Measurements from ENCODE around the gene TAF7. TPM values are rescaled to one million over a fixed set of nuclear protein-coding genes. Genes with fewer than 3 reads are reported as not detected.

TAF7 gene
- total RNA-seq, 1 experiment from 2014 or later = 78.7 TPM

- no peaks in the 10 kb centered on the region for H3K36me3 Mint-ChIP-seq (ENCODE audit: insufficient read depth, unreplicated experiment)
- Histone ChIP-seq H3K36me3 (ENCODE audit: control insufficient read depth, insufficient read depth, low read length) (no peaks in the 10 kb centered on the region), H3K9me3 (no peaks in the 10 kb centered on the region; the same call in 1 of the 2 replicates), H3K4me1 (no peaks in the 10 kb centered on the region), H3K4me3 (ENCODE audit: low read depth, low read length) (no peak within 1 kb of the TSS), H3K27me3 (replicated peaks; ENCODE audit: control insufficient read depth, insufficient read depth, low read length) (no peaks in the 10 kb centered on the region)
- TSS peak; percentile 44 for BruUV-seq (replicated peaks)
- peak in 1 of 2 experiments; percentile 15 for DNase-seq
- peak; percentile 40 to 47 for TF ChIP-seq CTCF (IDR thresholded peaks at IDR 0.05; ENCODE audit: insufficient read depth in 1 of 2, low read depth in 1 of 2, low read length in 1 of 2, severe bottlenecking in 1 of 2, unreplicated experiment in 1 of 2)
- POLR2A ChIA-PET = no interaction called here
- peaks cover 21% of the 10 kb centered on the region for H3K9me3 Mint-ChIP-seq (ENCODE audit: unreplicated experiment)
- intact Hi-C loops (cut with micrococcal nuclease; ENCODE audit: unreplicated experiment) = loop anchor here (1.0 to 2.0 kb wide), 3 partner anchors 33 to 205 kb away; no protein-coding TSS in a partner anchor
- peak within 1 kb of the TSS; percentile 31 for H3K27ac Mint-ChIP-seq (ENCODE audit: unreplicated experiment)
- H3K4me1 Mint-ChIP-seq (ENCODE audit: low read depth, unreplicated experiment) = no peaks in the 10 kb centered on the region
- H3K27me3 Mint-ChIP-seq (ENCODE audit: insufficient read depth, unreplicated experiment) = no peaks in the 10 kb centered on the region
- peak within 1 kb of the TSS; percentile 36 for H3K4me3 Mint-ChIP-seq (ENCODE audit: unreplicated experiment)
- CTCF ChIA-PET = no interaction called here
These were observed 39.3 kb upstream of the TAF7 start, which contains the start of gene PCDHGB2 for GRCh38 chr5:141359790-141360426. Gene PCDHGB2, plus strand, starts transcription at chr5:141359994. Its CDS starts 142 bp downstream, at chr5:141360136.

- no peak overlapping the region for H3K27ac Mint-ChIP-seq (ENCODE audit: unreplicated experiment)
- no peak for DNase-seq
- intact Hi-C loops (cut with micrococcal nuclease; ENCODE audit: unreplicated experiment) = no loop called here
- Histone ChIP-seq H3K9me3 (no peaks in the 10 kb centered on the region; the same call in 1 of the 2 replicates), H3K36me3 (ENCODE audit: control insufficient read depth, insufficient read depth, low read length) (no peaks in the 10 kb centered on the region), H3K4me3 (ENCODE audit: low read depth, low read length) (no peak overlapping the region), H3K27me3 (replicated peaks; ENCODE audit: control insufficient read depth, insufficient read depth, low read length) (no peaks in the 10 kb centered on the region), H3K4me1 (no peaks in the 10 kb centered on the region)
- TF ChIP-seq CTCF (IDR thresholded peaks at IDR 0.05; ENCODE audit: insufficient read depth in 1 of 2, low read depth in 1 of 2, low read length in 1 of 2, severe bottlenecking in 1 of 2, unreplicated experiment in 1 of 2) = no peak
- no peaks in the 10 kb centered on the region for H3K4me1 Mint-ChIP-seq (ENCODE audit: low read depth, unreplicated experiment)
- POLR2A ChIA-PET = no interaction called here
- H3K9me3 Mint-ChIP-seq (ENCODE audit: unreplicated experiment) = peaks cover 10% of the 10 kb centered on the region
- H3K36me3 Mint-ChIP-seq (ENCODE audit: insufficient read depth, unreplicated experiment) = no peaks in the 10 kb centered on the region
- H3K27me3 Mint-ChIP-seq (ENCODE audit: insufficient read depth, unreplicated experiment) = no peaks in the 10 kb centered on the region
- H3K4me3 Mint-ChIP-seq (ENCODE audit: unreplicated experiment) = no peak overlapping the region
- CTCF ChIA-PET = no interaction called here
- BruUV-seq (replicated peaks) = no TSS peak
These were observed 36.4 kb upstream of the TAF7 start for GRCh38 chr5:141356950-141357349.

- H3K27me3 ChIP-seq (replicated peaks; ENCODE audit: control insufficient read depth, insufficient read depth, low read length) = no peaks in the 10 kb centered on the region
- no peaks in the 10 kb centered on the region for H3K27me3 Mint-ChIP-seq (ENCODE audit: insufficient read depth, unreplicated experiment)
- no peaks in the 10 kb centered on the region for H3K4me1 ChIP-seq
- no TSS peak for BruUV-seq (replicated peaks)
- H3K27ac Mint-ChIP-seq (ENCODE audit: unreplicated experiment) = no peak overlapping the region
- ChIA-PET POLR2A (no interaction called here), CTCF (no interaction called here)
- no peaks in the 10 kb centered on the region for H3K36me3 ChIP-seq (ENCODE audit: control insufficient read depth, insufficient read depth, low read length)
- no peak for DNase-seq
- TF ChIP-seq CTCF (IDR thresholded peaks at IDR 0.05; ENCODE audit: insufficient read depth in 1 of 2, low read depth in 1 of 2, low read length in 1 of 2, severe bottlenecking in 1 of 2, unreplicated experiment in 1 of 2) = no peak
- H3K4me3 Mint-ChIP-seq (ENCODE audit: unreplicated experiment) = no peak overlapping the region
- H3K9me3 ChIP-seq = no peaks in the 10 kb centered on the region; the same call in 1 of the 2 replicates
- no peaks in the 10 kb centered on the region for H3K36me3 Mint-ChIP-seq (ENCODE audit: insufficient read depth, unreplicated experiment)
- no peaks in the 10 kb centered on the region for H3K4me1 Mint-ChIP-seq (ENCODE audit: low read depth, unreplicated experiment)
- no peak overlapping the region for H3K4me3 ChIP-seq (ENCODE audit: low read depth, low read length)
- intact Hi-C loops (cut with micrococcal nuclease; ENCODE audit: unreplicated experiment) = no loop called here
- peaks cover 10% of the 10 kb centered on the region for H3K9me3 Mint-ChIP-seq (ENCODE audit: unreplicated experiment)
These were observed 35.5 kb upstream of the TAF7 start for GRCh38 chr5:141356133-141356532.
